H1 (cell line): ENCODE measurements around the gene GATAD2B. TPM values are rescaled to one million over a fixed set of nuclear protein-coding genes. Genes with fewer than 3 reads are reported as not detected.

Experiments used
- ATF2 ChIP-seq: IDR thresholded peaks from 2 replicates; pipeline ENCODE4 v1.6.1; 2012; ENCODE audit warnings: low read length, inconsistent platforms
- CHD7 ChIP-seq: fragments of 300-600 bp; sonication (generic); IDR thresholded peaks from 2 replicates; pipeline ENCODE4 v1.7.1; 2012; ENCODE audit warnings: low read length, moderate library complexity, mild to moderate bottlenecking, inconsistent platforms; ENCODE audit not compliant: insufficient replicate concordance
- EGR1 ChIP-seq: IDR thresholded peaks from 2 replicates; pipeline ENCODE4 v1.6.1; 2011; ENCODE audit warnings: low read depth, low read length, borderline replicate concordance
- EP300 ChIP-seq, 2 experiments: IDR thresholded peaks; 1 replicate in 1 of 2; 2 replicates in 1 of 2; pipeline ENCODE4 v1.6.1; 2011 to 2012; ENCODE audit warnings: low read depth in 2 of 2, low read length in 2 of 2, mild to moderate bottlenecking in 2 of 2, borderline replicate concordance in 1 of 2, inconsistent platforms in 1 of 2, moderate library complexity in 1 of 2
- EZH2 ChIP-seq: fragments of 200-600 bp; sonication (generic); IDR thresholded peaks from 2 replicates; pipeline ENCODE4 v1.7.1; 2012; ENCODE audit warnings: low read depth, mild to moderate bottlenecking, moderate library complexity, low read length, inconsistent platforms; ENCODE audit not compliant: severe bottlenecking
- JUN ChIP-seq: IDR thresholded peaks from 2 replicates; pipeline ENCODE4 v1.6.1; 2011; ENCODE audit warnings: low read depth, mild to moderate bottlenecking, improper control_type of control experiment, low read length
- SAP30 ChIP-seq: fragments of 300-600 bp; sonication (generic); IDR thresholded peaks from 2 replicates; pipeline ENCODE4 v1.7.1; 2012; ENCODE audit warnings: low read length, moderate library complexity, mild to moderate bottlenecking, inconsistent platforms; ENCODE audit not compliant: insufficient read depth, insufficient replicate concordance
- SIN3A ChIP-seq, 2 experiments: IDR thresholded peaks in 1 of 2; conservative IDR thresholded peaks in 1 of 2; 2 replicates each; pipeline ENCODE4 v1.6.1; 2011 to 2012; ENCODE audit warnings: low read length in 2 of 2, improper control_type of control experiment in 1 of 2, low read depth in 1 of 2, mild to moderate bottlenecking in 1 of 2
- SUZ12 ChIP-seq: fragments of 200-600 bp; sonication (generic); IDR thresholded peaks from 2 replicates; pipeline ENCODE4 v1.6.1; 2012; ENCODE audit warnings: mild to moderate bottlenecking, inconsistent platforms, low read length, moderate library complexity, mixed read lengths
- polyA plus RNA-seq, 7 experiments: library from polyadenylated mRNA; depleted of rRNA in 3 of 7; stranded (reverse) in 5 of 7; unstranded in 2 of 7; fragments of >200 nt in 5 of 7; fragments of 200-250 nt in 2 of 7; gene quantifications; 1 replicate in 5 of 7; 2 replicates in 1 of 7; 4 replicates in 1 of 7; pipeline versions ENCODE4 v1.2.1 to v1.2.3, GENCODE V29; 2011 to 2013; ENCODE audit warnings: missing spikeins in 2 of 7, mixed read lengths in 2 of 7
- total RNA-seq: library from RNA; stranded (reverse); fragmentation: NEBNext Ultra II Directional; extraction: Animal tissue kit (Norgen Biotek cat#: 25700); gene quantifications from 2 replicates; pipeline ENCODE4 v1.2.1, GENCODE V29; 2021

Gene GATAD2B
- total and polyA plus RNA-seq, 2 of the 8 experiments (the other 6 are each of a cell fraction or from before 2014, with no cell fraction given): 8.4 to 39.1 TPM

GRCh38 chr1:153933955-153934354 lies 11.2 kb upstream of the GATAD2B start (continued):
- TF ChIP-seq CHD7 (no peak), EP300 (IDR thresholded peaks at IDR 0.05; ENCODE audit: borderline replicate concordance in 1 of 2, low read depth in 2 of 2, low read length in 2 of 2) (no peak), SIN3A (conservative IDR thresholded peaks at IDR 0.05 in 1 of 2, IDR thresholded peaks at IDR 0.05 in 1 of 2; ENCODE audit: low read depth in 1 of 2, low read length in 2 of 2) (no peak), EGR1 (no peak), SUZ12 (no peak), EZH2 (no peak), JUN (no peak), SAP30 (no peak), ATF2 (no peak)
